NCI-H2107 (cell line): ENCODE results near the gene POLR2C.

Experiments
- DNase-seq: peaks from one replicate; lab custom pipeline; 2025; lab: John Stamatoyannopoulos, UW

POLR2C gene

DNA sequence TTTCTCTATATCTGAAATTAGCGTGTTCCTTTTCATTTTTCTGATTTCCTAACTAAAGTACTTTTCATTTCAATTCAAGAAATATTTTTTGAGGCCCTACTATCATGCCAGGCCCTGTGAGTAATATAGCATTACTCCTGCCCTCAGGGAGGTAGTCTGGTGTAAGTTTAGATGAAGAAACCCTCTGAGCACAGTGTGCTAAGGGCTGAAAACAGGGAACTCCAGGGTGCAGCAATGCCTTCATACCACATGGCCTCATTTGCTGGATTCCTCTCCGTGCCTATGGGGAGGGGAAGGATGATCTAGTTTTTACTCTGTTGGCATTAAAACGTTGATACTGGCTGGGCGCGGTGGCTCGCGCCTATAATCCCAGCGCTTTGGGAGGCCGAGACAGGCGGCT is 10.5 kb upstream of the POLR2C start:
- no peak for DNase-seq

DNA sequence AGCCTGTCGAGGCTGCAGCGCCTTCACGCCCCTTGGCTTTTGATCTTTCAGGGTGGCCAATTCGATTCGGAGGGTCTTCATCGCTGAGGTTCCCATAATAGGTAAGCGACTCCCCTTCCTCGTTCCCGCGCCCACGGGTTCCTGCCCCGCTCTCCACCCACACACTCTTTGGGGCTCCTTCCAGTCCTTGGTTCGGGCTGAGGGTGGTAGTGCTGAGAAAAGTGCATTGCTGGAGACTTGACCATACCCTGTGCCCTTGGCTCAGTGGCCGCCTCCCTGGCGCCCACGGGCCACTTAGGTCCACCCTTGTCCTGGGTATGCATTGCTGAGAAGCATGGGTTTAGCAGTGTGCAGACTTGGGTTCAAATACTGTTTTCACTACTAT is 491 bp downstream of the POLR2C start:
- DNase-seq: no peak

DNA sequence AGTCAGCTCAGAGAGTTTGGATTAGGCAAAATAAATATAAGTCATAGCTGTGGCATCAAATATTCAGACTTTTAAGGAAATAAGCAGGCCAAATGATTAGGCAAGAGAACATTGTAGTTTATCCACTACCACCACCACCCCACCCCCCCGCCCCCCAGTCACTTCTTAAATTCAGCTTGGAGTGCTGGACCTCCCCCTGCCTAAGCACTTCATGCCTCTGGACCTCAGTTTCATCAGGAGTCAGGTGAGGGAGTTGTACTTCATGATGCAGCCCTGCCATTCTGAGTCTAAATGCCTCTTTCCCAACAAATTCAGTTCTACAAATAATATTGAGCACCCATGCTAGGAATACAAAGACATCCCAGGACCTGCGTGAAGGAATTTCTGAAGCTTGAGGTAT is 2.0 kb downstream of the POLR2C start:
- DNase-seq: no peak

DNA sequence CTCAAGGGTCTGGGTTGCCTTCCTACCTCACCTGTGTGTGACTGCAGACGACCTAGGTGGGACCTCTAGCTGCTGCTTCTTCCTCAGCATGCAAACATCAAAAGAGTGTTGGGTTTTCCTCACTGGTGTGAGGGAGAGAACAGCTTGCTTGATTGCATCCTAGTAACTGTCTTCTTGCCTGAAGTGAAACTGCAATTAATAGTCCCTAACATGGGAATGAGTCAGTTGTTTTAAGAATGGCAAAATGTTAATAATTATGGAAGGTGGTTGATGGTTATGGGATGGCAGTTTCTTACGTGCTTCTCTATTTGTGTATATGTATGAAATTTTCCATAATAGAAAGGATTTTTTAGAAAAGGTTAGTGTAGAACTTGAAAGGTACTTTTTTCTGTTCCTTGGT is 5.9 kb downstream of the POLR2C start:
- no peak for DNase-seq

DNA sequence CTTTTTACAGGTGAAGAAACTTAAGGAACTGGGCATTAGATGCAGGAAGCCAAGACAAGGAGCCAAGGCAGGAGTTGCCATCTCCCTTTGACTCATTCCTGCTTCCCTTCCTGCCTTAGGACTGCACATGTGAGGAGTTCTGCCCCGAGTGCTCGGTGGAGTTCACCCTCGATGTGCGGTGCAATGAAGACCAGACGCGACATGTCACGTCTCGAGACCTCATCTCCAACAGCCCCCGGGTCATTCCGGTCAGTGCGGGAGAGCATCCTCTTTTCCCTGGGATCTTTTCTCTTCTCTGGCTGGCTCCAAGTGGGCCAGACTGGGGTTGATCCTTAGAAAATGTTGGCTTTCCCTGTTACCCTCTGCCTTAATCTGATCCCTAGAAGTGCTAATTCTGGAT is 6.6 kb downstream of the POLR2C start:
- no peak for DNase-seq

DNA sequence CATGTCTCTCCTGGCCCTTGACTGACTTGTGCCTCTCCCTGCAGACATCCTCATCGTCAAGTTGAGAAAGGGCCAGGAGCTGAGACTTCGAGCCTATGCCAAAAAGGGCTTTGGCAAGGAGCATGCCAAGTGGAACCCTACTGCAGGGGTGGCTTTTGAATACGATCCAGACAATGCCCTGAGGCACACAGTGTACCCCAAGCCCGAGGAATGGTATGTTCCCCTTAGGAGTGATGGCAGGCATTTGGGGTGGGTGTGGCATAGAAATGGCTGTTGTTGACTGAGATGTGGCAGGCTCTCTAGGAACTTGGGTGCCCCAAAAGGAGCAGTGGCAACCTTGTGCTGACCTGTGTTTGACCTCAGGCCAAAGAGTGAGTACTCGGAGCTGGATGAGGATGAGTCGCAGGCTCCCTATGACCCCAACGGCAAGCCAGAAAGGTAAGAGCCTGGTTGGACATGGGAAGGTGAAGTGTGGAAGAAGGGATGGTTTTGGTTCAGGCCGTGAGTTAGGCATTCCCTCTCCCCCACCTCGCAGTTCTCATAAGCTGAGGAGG is 7.5 kb downstream of the POLR2C start:
- no peak for DNase-seq

DNA sequence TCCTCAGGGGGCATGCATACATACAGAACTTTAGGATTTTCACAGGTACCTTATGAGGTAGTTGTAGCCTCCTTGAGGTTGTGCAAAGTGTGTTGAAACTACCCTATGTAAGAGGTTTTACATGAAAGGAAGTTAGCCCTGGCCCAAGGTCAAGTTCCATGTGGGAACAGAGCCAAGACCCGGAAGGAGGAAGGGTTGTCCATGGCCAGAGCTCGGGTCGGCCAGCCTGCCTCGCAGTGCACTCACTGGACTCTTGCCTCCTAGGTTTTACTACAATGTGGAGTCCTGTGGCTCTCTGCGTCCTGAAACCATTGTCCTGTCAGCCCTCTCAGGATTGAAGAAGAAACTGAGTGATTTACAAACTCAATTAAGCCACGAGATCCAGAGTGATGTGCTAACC is 8.2 kb downstream of the POLR2C start:
- DNase-seq: no peak

DNA sequence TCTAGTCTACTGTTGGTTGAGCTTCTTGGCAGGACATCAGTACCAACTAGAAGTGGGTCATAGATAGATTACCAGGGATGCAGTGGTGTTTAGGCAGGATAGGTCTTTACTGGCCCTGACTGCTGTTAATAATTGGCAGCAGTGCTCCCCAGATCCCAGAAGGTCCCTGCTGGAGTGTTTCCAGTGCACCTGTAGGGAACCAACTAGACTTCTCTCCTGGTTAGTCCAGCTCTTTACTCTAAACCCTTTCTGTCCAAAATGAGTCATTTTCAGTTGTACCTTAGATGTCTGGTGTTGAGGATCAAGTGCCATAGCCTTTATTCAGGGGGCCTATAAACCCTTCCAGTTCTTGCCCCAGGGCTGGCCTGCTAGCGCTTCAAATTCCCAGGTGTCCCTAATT is 8.7 kb downstream of the POLR2C start:
- DNase-seq: no peak

DNA sequence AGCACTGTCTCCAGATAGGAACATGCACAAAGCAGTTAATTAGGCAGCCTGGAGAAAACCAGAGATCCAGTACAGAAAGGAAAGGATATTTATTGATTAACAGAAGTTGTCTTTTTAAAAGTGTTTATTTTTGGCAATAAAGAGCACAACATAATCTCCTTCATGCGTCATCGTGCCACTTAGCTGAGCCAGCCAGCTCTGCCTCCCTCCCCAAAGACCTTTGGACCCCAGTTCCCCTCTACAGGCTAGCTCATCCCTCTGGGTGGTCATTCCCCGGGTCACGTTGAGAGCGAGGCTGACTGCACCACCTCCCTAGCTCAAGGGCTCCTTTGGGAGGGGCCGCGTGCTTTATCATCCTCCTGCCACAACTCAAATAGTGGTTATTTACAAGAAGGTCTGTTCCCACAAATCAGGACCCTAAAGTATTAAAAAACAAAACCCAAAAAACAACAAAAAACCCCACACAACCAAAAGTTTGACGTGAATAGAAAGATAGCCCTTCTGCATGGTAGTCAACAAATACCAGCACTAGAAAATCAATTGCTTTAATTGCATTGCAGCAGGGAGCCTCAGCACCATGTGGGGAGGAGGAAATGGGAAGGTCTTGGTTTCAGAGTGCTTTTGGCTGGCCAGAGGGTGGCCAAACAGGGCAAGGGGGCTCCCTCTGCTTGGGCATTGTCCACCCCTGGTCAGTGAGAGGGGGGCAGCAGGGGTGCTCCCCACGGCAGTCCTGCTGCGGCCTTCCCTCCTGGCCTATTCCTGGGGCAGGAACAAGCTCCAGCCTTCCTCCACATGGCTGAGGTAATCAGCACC is 9.6 kb downstream of the POLR2C start:
- DNase-seq: no peak

DNA sequence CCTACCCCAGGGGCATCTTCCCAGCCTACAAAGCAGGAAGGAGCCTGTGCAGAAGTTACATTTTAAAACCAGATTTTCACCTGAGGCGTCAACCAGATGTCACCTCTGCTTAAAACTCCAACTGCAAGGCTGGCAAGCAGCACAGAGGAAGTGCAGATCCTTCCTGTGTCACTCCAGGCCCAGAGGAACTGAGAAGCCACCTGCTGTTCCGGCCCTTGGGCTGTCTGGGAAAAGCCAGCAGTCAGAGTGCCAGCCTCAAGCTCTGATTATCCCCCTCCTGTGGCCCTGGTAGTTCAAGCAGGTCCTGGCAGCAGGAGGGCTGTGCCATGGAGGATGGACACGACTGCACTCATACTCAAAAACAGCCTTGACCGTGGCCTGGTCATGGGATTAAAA is 10.2 kb downstream of the POLR2C start:
- no peak for DNase-seq

DNA sequence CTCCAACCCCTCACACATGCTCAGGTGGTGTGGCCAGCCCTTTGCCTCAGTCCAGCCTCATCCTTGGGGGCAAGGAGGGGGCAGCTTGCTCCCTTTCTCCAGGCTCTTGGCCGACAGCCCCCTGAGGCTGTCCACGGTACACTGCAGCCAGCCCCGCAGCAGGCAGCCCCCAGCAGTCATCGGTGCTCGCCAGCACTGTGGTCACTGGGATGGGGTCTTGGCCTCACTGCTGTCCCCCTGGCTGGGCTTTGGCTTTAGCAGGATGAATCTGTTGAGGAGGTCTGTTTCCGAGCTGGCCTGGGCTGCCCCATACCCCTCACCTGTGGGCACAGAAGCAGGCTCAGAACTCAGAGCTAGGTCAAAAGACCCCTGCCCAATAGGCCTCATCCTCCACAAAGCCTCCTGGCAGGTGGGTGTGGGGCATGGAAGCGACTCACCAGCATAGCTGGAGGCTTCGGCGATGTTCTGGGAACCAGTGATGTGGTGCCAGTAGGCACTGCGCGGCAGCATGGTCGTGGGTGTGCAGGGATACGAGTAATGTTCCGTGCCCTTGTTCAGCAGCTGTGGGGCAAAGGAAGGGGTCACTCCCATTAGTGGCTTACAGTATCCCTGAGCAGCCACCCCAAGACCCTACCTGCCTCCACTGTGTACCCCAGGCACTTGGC is 10.8 kb downstream of the POLR2C start:
- no peak for DNase-seq

DNA sequence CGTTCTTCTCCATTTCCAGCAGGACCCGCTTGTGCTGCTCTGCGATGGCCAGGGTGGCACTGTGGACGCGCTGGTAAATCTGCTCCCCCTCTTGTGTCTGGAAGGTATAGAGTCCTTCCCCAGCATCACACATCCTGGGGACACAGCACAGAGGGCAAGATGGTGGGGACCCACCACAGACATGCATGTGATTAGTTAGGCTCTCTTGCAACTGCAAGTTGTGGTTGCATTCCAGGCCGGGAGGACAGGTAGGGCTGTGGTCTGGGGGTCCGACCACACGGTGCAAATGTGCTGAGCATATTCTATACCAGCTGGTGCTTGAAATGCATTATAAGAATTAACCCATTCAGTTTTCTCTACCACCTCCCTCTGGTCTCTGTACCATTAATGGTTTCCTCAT is 11.4 kb downstream of the POLR2C start:
- DNase-seq: no peak

DNA sequence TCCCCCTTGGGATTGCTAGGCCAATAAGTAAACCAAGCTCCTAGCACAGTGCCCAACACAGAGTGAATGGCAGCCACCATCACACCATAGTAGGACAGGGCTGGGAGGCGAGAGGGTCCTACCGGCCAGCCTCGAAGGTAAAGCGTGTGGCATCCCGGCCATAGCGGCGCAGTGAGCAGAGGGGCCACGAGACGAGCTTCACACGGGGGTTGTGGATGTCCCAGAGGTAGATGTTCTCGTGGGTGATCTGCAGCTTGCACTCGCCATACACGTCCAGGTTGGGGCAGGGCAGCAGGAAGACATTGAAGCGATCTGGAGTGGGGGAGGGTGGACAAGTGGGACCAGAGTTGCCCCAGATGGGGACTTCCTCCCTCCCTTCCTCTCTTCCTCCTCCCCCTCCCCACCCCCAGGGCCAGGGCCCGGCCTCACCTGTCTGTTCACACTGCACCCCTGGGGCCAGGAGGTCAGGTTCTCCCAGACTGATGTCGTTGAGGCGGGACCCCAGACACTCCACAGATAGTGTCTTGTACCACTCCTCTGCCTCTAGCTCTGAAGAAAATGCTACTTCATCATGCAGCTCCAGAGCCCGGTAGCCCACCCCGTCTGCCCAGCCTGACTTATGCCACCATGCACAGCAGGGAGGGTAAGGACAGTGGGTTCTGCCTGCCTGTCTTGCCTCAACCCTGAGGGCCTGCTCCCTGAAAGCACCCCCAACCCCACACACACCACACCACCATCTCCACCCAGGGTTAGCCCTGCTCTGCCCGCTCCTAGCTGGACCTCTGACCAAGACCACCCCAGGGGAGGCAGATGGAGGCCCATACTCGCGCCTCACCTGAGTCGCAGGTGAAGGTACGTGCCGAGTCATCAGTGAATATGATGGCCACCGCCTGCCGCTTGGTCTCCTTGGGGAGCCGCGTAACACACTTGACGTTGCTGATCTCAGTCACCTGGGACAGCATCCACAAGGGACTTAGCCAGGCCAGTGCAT is 12.5 kb downstream of the POLR2C start:
- DNase-seq: no peak

DNA sequence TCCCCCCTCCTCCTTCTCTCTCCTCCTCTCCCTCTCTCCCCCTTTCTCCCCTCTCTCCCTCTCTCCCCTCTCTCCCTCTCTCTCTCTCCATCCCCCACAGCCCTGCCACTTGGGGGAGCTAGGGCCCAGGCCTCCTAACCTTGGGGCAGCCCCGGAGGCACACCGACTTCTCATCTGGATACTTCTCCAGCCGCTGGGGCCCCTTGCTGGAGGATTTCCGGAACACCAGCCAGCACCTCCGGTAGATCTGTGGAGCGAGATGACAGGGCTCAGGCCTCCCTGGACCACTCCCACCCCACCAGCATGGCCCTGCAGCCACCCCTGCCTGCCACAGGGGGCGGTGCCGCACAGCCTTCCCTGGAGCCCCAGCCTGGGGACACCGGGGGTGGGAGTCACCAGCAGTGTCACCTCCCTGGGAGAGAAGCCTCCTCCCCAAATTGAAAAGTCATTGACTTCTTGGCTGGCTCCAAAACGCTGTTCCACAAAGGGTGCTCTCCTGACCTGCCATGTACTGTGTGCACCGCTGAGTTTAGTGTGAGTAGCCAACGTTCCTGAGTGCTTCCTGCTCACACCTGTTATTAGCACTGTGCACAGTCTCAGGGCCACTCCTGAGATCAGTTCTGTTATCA is 13.3 kb downstream of the POLR2C start:
- DNase-seq: peak; percentile 33

DNA sequence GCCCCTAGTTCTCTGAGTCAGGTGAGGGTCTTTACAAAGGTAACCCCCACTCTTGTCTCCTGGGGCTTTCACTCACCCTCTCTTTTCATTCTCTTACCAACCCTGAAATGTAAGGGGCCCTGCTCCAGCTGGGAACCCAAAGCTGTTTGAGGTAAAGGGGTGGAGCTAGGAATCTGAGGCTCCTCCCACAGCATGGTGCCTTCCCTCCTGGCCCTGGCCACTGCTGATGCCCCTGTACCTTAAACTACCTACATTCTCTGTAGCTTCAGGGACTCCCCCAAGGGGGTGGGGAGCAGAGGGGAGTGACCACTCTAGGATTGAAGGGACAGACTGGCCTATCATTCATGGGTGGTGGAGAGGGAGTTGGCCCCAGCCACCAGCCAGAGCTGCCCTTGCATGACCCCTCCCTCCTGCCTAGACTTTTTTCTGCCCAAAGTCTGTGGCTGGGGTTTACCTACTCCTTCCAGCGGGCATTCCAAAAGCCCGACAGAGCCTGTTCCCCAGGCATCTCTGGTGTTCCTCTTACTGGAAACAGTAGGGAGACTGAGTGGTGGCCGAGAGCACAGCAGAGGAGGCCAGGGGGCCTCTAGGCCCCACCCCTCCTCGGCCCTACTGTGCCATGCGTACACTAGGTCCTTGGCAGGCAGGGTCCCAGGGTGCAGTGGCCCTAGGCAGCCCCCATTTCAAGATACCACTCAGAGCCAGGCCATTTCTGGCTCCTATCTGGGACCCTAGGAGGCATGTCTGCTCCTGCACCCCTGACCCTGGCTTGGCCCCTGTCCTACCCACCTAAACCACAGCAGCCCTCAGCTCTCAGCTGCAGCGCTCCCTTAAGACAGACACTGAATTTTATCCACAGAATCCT is 14.3 kb downstream of the POLR2C start:
- DNase-seq: no peak

DNA sequence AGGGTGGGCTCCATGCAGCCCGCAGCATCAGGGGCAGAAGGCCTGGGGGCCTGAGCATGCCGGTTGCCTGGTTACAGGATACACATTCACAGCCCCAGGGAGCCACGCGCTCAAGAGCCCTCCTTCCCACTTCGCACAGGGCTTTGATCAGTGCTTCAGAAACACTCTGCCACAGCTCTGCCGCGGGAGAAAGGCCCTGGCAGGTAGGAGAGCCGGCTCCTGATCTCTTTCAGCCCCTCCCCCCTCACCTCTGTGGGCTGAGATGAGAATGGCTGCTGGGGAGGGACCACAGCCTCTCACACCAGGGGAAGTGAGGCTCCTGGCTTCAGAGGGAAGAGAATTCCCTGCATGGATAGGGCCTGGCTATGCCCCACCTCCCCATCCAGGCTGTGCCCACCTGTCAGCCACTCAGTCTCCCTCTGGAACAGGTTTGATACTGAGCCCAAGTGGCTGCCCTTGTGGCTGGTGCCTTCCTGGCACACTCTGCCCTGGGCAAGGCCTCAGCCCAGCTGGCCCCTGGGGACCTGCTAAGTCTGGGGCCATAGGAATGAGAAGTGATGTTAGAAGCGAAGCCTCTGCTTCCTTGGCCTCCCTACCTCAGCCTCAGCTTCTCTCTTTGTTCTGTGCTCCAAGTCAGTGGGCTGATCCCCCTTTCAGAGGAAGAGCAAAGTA is 15.2 kb downstream of the POLR2C start:
- peak; percentile 48 for DNase-seq

DNA sequence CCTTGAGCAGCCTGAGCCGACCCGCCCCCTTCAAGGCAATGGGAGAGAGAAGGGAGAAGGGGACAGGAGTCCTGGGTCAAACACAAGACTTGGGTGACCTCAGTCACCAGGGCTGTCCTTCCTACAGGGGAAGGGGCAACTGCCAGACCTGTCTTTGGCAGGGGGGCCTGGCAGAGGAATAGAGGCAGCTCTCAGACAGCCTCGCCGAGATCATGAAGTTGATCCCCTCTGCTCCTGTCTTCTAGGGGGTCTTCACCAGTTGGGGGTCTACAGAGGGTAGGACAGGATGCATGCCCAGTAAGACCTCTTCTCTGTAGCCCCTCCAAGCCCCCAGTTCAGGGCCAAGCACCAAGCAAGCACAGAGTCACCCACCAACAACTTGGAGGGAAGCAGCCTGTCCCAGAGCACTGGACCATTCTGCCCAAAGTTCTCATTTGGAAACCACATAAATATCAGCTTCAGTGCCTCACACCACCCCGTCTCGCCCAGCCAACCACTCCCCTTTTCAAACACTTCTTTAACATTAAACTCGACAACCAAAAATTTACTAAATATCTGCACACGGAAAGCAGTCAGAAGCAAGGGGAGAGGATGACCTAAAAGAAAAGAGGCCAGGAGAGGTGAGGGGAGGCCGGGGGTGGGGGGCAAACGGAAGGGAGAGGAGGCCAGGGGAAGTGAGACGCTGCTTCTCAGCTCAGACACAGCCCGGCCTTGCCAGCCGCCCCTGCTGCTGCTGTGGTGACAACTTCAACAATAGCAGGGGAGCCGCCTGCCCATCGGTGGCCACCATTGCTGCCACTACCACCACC is 16.1 kb downstream of the POLR2C start:
- no peak for DNase-seq

DNA sequence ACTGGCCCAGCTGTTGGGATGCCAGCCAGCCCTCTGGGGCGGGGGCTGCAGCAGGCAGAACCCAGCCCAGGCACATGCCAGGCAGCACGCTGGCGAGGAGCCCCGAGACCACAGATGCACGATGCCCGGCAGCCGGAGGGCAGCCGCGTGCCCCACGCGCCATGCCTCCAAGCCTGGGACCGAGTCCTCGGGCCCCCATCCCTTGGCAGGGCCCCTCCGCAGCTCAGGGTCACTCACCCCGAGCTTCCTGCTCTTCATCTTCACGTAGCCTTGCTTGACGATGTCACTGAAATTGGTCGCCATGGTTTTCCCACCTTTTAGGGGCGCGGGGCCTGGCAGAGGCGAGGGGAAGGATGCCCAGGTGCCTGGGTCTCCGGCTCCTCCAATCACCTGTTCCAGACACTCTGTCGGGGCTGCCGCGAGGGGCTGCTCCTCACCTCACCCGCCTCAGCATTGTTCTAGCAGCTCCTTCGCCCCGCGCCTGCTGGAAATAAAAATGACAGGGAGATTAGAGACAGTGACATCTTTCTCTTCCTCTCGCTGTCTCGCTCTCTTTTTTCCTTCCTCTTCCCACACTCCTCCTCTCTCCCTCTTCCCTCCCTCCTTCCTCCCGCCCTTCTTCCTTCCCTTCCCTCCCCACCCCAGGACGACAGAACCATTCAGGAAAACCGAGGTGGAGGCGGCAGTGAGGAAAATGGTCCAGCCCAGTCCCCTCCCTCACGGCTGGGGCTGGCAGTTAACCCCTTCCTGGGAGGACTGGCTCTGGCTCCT is 16.9 kb downstream of the POLR2C start:
- DNase-seq: no peak
